IMR-90 (cell line): ENCODE measurements around the gene HSPA1L. TPM values are rescaled to one million over a fixed set of nuclear protein-coding genes. Genes with fewer than 3 reads are reported as not detected.

ENCODE experiments used
- USF2 ChIP-seq: fragments of 150-350 bp; IDR thresholded peaks from 2 replicates; pipeline ENCODE4 v1.6.1; 2017; ENCODE audit warnings: mild to moderate bottlenecking, antibody characterized with exemption, low read length, low read depth
- polyA plus RNA-seq, 3 experiments: library from polyadenylated mRNA; depleted of rRNA; stranded (reverse); fragments of >200 nt; gene quantifications; 2 replicates each; pipeline ENCODE4 v1.2.3, GENCODE V29; 2012; ENCODE audit warnings: low replicate concordance in 1 of 3
- total RNA-seq: library from RNA; depleted of rRNA; stranded (reverse); fragments of >200 nt; gene quantifications from 2 replicates; pipeline ENCODE4 v1.2.3, GENCODE V29; 2012

HSPA1L gene
- total and polyA plus RNA-seq, 2 of the 4 experiments (the other 2 are of a cell fraction), result 0.97 to 1.3 TPM

GRCh38 chr6:31829633-31830283 is 14.7 kb upstream of the HSPA1L start (continued):
- TF ChIP-seq USF2, result no peak
